HG03175 (cell line): Measurements from ENCODE around the gene CA10.

ENCODE experiments used
- ATAC-seq: cut with Tn5 transposase; IDR thresholded peaks from one replicate; pipeline ENCODE4 v1.9.1; 2021; ENCODE audit warnings: mild to moderate bottlenecking, moderate library complexity; ENCODE audit not compliant: unreplicated experiment

Gene CA10

GRCh38 chr17:51661403-51661802 is 497.1 kb downstream of the CA10 start:
- ATAC-seq = no peak

DNA sequence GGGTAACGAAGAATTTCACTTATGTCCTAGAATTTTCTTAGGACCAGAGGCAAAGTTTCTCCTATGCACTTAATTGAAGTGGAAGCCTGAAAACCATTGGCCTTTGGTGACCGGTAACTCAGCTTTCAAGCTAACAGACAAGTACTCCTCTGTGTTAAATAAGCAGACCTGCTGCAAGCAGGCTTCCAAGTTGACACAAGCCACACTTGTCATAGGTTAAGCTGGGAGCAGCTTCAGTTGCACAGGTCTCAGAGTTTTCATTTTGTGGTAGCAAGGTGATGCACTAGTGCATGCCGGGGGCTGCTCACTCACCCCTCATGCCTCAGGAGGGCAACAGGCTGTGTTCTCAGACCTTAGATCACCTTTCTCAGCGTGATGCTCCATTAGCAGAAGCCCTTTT is 498.2 kb downstream of the CA10 start:
- no peak for ATAC-seq

GRCh38 chr17:51657224-51657623 is 501.3 kb downstream of the CA10 start:
- ATAC-seq = no peak

DNA sequence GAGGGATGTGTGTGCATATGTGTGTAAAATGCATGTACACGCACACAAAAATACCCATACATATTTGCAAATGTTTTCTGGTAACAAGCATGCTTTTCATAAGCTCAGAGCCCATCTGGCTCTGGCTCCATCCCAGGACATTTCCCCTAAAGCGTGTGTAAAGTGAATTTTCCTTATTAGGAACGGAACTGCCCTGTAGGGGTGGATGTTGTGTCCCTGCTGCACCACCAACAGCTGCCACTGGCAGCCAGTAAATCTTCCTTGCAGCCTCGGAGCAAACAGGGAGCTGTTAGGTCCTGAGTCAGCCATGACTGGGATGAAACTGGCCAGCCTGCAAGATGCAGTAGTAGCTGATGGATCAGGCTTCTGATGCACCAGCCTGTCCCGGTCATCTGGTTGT is 504.6 kb downstream of the CA10 start:
- ATAC-seq = no peak

DNA sequence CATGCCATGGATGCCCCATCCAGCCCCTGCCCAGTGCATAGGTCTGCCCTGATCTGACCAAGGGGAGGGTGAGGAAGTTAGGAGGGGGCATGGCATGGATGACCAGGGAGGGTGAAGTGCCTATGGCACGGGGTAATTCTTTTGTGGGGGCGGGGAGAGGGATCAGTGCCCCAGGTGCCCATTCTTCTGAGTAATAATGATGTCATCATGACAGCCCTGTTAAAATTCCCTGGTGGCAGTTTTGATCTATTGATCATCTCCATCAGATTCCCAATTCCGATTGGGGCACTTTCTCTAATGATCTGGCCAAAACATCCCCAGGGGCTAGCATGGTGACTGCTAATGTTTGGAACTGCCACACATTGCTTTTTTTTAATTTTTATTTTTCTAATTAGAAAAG is 506.0 kb downstream of the CA10 start:
- no peak for ATAC-seq

DNA sequence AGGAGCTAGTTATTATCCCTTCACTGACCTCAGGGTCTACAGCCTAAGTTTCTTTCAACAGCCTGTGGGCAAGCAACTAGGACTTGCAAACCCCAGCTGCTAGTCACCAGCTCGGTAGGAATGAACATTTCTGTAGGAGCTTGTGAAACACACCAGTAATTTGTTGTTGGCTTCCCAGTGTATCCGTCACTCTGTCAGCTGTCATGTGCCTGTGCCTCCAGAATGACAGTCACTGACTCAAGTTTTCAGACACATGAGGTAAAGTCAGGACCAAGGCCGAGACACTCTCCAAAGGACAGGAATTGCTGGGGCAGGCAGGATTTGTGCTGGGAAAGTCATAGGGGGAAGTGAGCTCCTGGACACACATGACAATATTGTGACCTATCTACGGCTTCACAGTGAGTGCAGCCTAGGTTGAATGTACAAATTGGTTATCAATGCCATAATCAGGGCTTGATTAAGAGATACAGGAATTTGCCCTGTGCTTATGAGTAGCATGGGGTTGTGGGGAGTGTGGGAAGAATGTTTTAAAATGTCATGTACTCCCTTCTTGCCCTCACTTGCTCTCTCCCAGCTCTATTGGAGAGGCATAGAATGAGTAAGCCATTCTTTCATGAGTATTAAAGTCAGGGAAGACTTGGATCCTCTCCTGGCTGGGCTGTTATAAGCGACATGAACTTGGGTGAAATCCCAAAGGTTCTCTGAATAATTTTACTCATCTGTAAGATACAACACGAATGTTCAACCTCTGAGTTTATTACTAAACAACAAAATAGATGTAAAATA is 506.8 kb downstream of the CA10 start:
- no peak for ATAC-seq

GRCh38 chr17:51650772-51651171 is 507.7 kb downstream of the CA10 start:
- no peak for ATAC-seq

DNA sequence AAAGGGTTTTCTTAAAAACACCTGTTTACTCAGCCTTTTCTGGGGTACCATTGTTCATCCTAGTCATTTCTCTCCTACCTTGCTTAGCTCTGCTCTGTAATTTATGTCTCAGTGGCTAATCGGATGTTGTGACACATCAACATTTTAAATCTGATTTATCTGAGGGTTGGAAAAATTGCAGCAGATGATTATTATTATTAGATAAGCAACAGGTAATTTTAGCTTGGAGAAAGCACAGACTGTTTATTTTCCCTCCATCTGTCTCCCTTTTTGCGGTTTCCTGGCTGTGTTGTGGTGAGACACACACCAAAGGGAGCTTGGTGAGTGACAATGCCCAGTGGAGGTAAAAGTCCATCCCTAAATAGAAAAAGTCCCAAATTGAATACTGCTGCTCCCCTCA is 508.3 kb downstream of the CA10 start:
- no peak for ATAC-seq

- no peak for ATAC-seq
These were observed 510.7 kb downstream of the CA10 start for GRCh38 chr17:51647826-51648225.

- ATAC-seq = no peak
These were observed 511.4 kb downstream of the CA10 start for GRCh38 chr17:51647067-51647466.

GRCh38 chr17:51646539-51646938 is 512.0 kb downstream of the CA10 start:
- ATAC-seq = no peak

- no peak for ATAC-seq
These were observed 513.5 kb downstream of the CA10 start for GRCh38 chr17:51645056-51645455.

- ATAC-seq = no peak
These were observed 514.6 kb downstream of the CA10 start for GRCh38 chr17:51643702-51644490.

- no peak for ATAC-seq
These were observed 516.5 kb downstream of the CA10 start for GRCh38 chr17:51642029-51642428.

DNA sequence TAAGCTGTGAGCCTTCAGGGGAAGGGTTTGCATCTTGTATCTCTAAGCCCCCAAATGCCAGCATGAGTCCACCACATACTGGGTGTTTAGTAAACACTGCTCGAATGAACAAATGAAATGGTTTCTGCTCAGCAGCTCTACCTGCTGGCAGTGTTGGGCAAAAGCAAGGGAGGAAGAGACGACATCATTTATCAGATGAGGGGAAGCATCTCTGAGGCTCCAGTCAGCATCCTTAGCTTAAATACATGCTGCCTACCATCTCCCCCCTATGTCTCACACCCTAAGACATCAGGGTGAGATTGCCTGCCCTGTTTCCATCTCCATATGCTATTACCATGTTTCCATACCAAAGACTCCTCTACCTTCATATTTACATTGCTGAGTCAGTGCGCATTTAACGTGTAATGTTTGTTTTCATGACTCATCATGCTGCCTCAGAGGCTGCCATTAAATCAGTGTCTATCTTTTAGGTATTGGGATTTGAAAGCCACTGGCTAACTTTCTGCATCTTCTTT is 518.3 kb downstream of the CA10 start:
- no peak for ATAC-seq

- no peak for ATAC-seq
These were observed 519.5 kb downstream of the CA10 start for GRCh38 chr17:51638971-51639370.

DNA sequence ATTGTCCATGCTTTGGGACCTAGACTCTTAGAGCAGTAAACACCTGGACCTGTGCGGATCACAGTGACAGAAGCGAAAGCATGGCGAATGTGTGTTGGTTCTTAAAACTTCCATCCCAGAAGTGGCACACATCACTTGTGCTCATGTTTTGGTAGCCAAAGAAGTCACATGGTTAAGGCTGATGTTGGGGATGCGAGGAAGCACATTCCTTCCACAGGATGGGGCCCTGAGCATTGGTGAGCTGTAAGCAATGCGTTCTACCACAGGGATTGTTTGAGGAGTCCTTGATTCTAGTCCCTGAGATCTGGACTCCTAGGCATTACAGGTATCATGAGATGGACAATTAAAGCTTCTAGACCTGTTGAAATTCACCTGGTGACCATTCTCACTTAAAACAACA is 522.2 kb downstream of the CA10 start:
- ATAC-seq = no peak

DNA sequence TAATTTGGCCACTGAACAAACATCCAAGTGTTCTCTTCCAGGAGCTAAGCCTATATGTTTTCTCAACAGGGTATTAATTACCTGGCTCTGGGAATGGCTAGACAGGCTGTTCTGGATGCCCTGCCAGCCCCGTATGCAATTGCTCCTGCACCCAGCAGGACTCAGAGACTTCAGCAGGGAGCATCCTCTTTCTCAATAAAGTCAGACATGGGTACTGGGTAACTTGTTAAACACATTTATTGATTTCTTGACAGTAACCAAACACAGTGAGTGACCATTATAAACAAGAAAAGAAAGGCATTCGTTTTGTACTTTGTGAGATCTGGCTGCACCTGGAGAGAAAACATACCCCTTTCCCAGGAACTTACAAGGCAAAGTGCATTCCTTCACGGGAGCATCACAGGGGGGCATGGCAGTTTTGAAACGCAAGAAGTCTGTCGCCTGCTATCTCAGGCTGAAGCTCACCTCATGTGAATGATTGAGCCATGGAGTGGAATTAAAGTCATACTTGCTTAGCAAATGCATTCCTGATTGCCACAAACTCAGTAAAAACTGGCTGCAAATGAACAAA is 528.3 kb downstream of the CA10 start:
- ATAC-seq = no peak

DNA sequence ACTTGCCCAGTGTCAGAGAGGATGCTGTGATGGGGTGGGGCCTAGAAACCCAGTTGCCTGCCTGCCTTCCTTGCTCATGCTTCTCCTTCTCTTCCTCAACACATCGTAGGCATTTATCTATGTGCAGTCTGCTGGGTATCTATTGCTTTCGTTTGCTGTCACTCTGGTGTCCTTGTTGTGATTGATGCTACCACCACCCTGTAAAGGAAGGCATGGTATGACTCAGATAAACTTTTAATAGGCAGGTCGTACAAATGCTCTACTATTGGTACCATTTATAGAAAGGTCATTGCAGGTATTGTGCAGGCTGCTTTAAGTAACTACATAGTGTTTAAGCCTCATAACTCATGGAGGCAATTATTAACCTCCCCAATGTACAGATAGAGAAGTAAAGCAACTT is 529.3 kb downstream of the CA10 start:
- ATAC-seq = no peak

DNA sequence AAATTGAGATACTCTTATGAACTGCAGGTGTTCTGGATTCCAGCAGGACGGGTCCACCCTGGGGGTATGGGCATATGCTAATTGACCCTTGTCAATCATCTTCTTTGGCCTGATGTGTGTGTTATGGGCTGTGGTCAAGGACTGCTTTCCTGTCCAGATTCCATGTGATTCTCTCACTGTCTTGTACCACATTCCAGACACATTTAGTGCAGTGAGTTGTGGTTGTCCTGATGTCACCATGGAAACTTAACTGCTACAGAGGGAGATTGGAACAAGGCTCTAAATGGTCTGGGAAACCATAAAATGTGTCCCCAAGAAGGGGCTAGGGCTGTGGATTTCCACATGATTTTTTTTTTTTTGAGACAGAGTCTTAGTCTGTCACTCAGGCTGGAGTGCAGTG is 530.7 kb downstream of the CA10 start:
- ATAC-seq = no peak

DNA sequence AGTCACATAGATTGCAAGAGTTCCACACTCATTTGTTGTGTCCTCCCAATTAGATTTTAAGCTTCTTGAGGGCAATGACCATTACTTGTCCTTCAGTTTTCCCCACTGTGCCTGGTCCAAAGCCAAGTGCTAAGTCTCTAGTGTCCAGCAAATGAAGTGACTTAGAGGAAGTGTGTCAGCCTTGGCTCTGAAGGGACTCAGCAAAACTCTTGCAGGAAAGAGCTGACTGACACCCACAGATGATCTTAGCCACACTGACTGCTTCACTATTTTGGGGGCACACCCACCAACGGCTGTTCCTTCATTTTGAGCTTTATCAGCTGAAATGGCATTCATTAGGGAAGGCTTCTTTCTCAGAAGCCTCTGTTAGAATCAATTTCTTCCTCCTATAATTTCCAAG is 540.0 kb downstream of the CA10 start:
- no peak for ATAC-seq

- no peak for ATAC-seq
These were observed 540.5 kb downstream of the CA10 start for GRCh38 chr17:51617986-51618385.
